ENCODE results near the gene TPRKB.
"Not testable (repeated sequence)": the region's sequence is repeated elsewhere in the genome, so short reads cannot be mapped to it uniquely, and the experiment has no call there.

The TPRKB gene

GRCh38 chr2:73718421-73718820 is 18.7 kb downstream of the TPRKB start:
- H3K18ac ChIP-seq (ENCODE audit: low read length) = no peak overlapping the region
- no peak overlapping the region for H3K4me3 ChIP-seq (ENCODE audit: low read depth, low read length)
- no peak overlapping the region for H3K14ac ChIP-seq (ENCODE audit: low read length)
- H3K9ac ChIP-seq (ENCODE audit: low read length) = no peak overlapping the region
- no peaks in the 10 kb centered on the region for H3K4me1 ChIP-seq (ENCODE audit: control insufficient read depth in 1 of 2, insufficient read depth in 2 of 2, low read length in 2 of 2)
- no CpG with 5 or more reads among the region's 6 CpGs for WGBS (ENCODE audit: extremely low coverage, insufficient coverage, insufficient read length)
- no peak overlapping the region for H2BK5ac ChIP-seq (ENCODE audit: low read depth, low read length, poor library complexity)
- no peak overlapping the region for H3K27ac ChIP-seq (ENCODE audit: low read depth, low read length)
- H4K12ac ChIP-seq (ENCODE audit: low read depth, low read length) = no peak overlapping the region
- no peak overlapping the region for H3K23ac ChIP-seq (ENCODE audit: low read length)
- no peak overlapping the region for H2AFZ ChIP-seq (ENCODE audit: insufficient read depth, low read length, poor library complexity)
- H3K27me3 ChIP-seq (ENCODE audit: insufficient read depth, low read length) = no peaks in the 10 kb centered on the region
- H2BK120ac ChIP-seq (ENCODE audit: insufficient read depth, low read length, poor library complexity) = no peak overlapping the region
- no peaks in the 10 kb centered on the region for H3K79me1 ChIP-seq (ENCODE audit: low read length)
- no peak for DNase-seq
- H3K9me3 ChIP-seq (ENCODE audit: insufficient read depth, low read depth, low read length) = peaks cover 11% of the 10 kb centered on the region
- no peak overlapping the region for H4K91ac ChIP-seq (ENCODE audit: low read depth, low read length)
- no peak overlapping the region for H4K8ac ChIP-seq (ENCODE audit: low read depth, low read length)
- no peaks in the 10 kb centered on the region for H3K36me3 ChIP-seq (ENCODE audit: control insufficient read depth in 1 of 2, insufficient read depth in 2 of 2, low read length in 2 of 2)
- no peak overlapping the region for H3K4me2 ChIP-seq (ENCODE audit: low read length)
- no peak overlapping the region for H2AK5ac ChIP-seq (ENCODE audit: low read length)
- H3K79me2 ChIP-seq (ENCODE audit: control insufficient read depth, insufficient read depth, low read length, poor library complexity) = no peaks in the 10 kb centered on the region
- H2BK12ac ChIP-seq (ENCODE audit: low read length) = no peak overlapping the region
- no peak overlapping the region for H3K4ac ChIP-seq (ENCODE audit: low read depth, low read length)

- not testable (repeated sequence) for H3K18ac ChIP-seq (ENCODE audit: low read length); DNase-seq; H3K4me3 ChIP-seq (ENCODE audit: low read depth, low read length); H2BK5ac ChIP-seq (ENCODE audit: low read depth, low read length, poor library complexity); H2AK5ac ChIP-seq (ENCODE audit: low read length); H3K23ac ChIP-seq (ENCODE audit: low read length); H4K91ac ChIP-seq (ENCODE audit: low read depth, low read length); H3K36me3 ChIP-seq (ENCODE audit: control insufficient read depth in 1 of 2, insufficient read depth in 2 of 2, low read length in 2 of 2); H3K14ac ChIP-seq (ENCODE audit: low read length); H3K79me1 ChIP-seq (ENCODE audit: low read length); H3K9ac ChIP-seq (ENCODE audit: low read length); H4K12ac ChIP-seq (ENCODE audit: low read depth, low read length); H3K4ac ChIP-seq (ENCODE audit: low read depth, low read length); H3K79me2 ChIP-seq (ENCODE audit: control insufficient read depth, insufficient read depth, low read length, poor library complexity); H2AFZ ChIP-seq (ENCODE audit: insufficient read depth, low read length, poor library complexity); H2BK120ac ChIP-seq (ENCODE audit: insufficient read depth, low read length, poor library complexity); H3K4me1 ChIP-seq (ENCODE audit: control insufficient read depth in 1 of 2, insufficient read depth in 2 of 2, low read length in 2 of 2); H3K27me3 ChIP-seq (ENCODE audit: insufficient read depth, low read length); H4K8ac ChIP-seq (ENCODE audit: low read depth, low read length); H3K4me2 ChIP-seq (ENCODE audit: low read length); H3K27ac ChIP-seq (ENCODE audit: low read depth, low read length); H2BK12ac ChIP-seq (ENCODE audit: low read length)
- H3K9me3 ChIP-seq (ENCODE audit: insufficient read depth, low read depth, low read length) = peaks cover 11% of the 10 kb centered on the region
- no CpG with 5 or more reads among the region's 4 CpGs for WGBS (ENCODE audit: extremely low coverage, insufficient coverage, insufficient read length)
Observed at GRCh38 chr2:73717695-73718094, 19.4 kb downstream of the TPRKB start.

GRCh38 chr2:73717251-73717606 is 19.9 kb downstream of the TPRKB start:
- H2AFZ ChIP-seq (ENCODE audit: insufficient read depth, low read length, poor library complexity) = no peak overlapping the region
- H3K4me2 ChIP-seq (ENCODE audit: low read length) = no peak overlapping the region
- H4K8ac ChIP-seq (ENCODE audit: low read depth, low read length) = no peak overlapping the region
- no peaks in the 10 kb centered on the region for H3K4me1 ChIP-seq (ENCODE audit: control insufficient read depth in 1 of 2, insufficient read depth in 2 of 2, low read length in 2 of 2)
- H4K12ac ChIP-seq (ENCODE audit: low read depth, low read length) = no peak overlapping the region
- no peak overlapping the region for H3K27ac ChIP-seq (ENCODE audit: low read depth, low read length)
- no peaks in the 10 kb centered on the region for H3K27me3 ChIP-seq (ENCODE audit: insufficient read depth, low read length)
- H3K9me3 ChIP-seq (ENCODE audit: insufficient read depth, low read depth, low read length) = peaks cover 11% of the 10 kb centered on the region
- H3K23ac ChIP-seq (ENCODE audit: low read length) = no peak overlapping the region
- no peak overlapping the region for H3K9ac ChIP-seq (ENCODE audit: low read length)
- H4K91ac ChIP-seq (ENCODE audit: low read depth, low read length) = no peak overlapping the region
- no peaks in the 10 kb centered on the region for H3K79me1 ChIP-seq (ENCODE audit: low read length)
- no peaks in the 10 kb centered on the region for H3K36me3 ChIP-seq (ENCODE audit: control insufficient read depth in 1 of 2, insufficient read depth in 2 of 2, low read length in 2 of 2)
- H2BK120ac ChIP-seq (ENCODE audit: insufficient read depth, low read length, poor library complexity) = no peak overlapping the region
- DNase-seq = no peak
- H3K4ac ChIP-seq (ENCODE audit: low read depth, low read length) = no peak overlapping the region
- no peak overlapping the region for H3K14ac ChIP-seq (ENCODE audit: low read length)
- H3K18ac ChIP-seq (ENCODE audit: low read length) = no peak overlapping the region
- H3K79me2 ChIP-seq (ENCODE audit: control insufficient read depth, insufficient read depth, low read length, poor library complexity) = no peaks in the 10 kb centered on the region
- H3K4me3 ChIP-seq (ENCODE audit: low read depth, low read length) = no peak overlapping the region
- no peak overlapping the region for H2BK5ac ChIP-seq (ENCODE audit: low read depth, low read length, poor library complexity)
- H2AK5ac ChIP-seq (ENCODE audit: low read length) = no peak overlapping the region
- no peak overlapping the region for H2BK12ac ChIP-seq (ENCODE audit: low read length)

- no peak overlapping the region for H3K9ac ChIP-seq (ENCODE audit: low read length)
- H2BK12ac ChIP-seq (ENCODE audit: low read length) = no peak overlapping the region
- no peak overlapping the region for H3K23ac ChIP-seq (ENCODE audit: low read length)
- H3K27ac ChIP-seq (ENCODE audit: low read depth, low read length) = no peak overlapping the region
- no peak overlapping the region for H2AK5ac ChIP-seq (ENCODE audit: low read length)
- H3K4ac ChIP-seq (ENCODE audit: low read depth, low read length) = no peak overlapping the region
- H2AFZ ChIP-seq (ENCODE audit: insufficient read depth, low read length, poor library complexity) = no peak overlapping the region
- H3K18ac ChIP-seq (ENCODE audit: low read length) = no peak overlapping the region
- no peak overlapping the region for H2BK5ac ChIP-seq (ENCODE audit: low read depth, low read length, poor library complexity)
- H3K4me1 ChIP-seq (ENCODE audit: control insufficient read depth in 1 of 2, insufficient read depth in 2 of 2, low read length in 2 of 2) = no peaks in the 10 kb centered on the region
- no peak overlapping the region for H4K12ac ChIP-seq (ENCODE audit: low read depth, low read length)
- no peak overlapping the region for H4K8ac ChIP-seq (ENCODE audit: low read depth, low read length)
- no peaks in the 10 kb centered on the region for H3K79me1 ChIP-seq (ENCODE audit: low read length)
- no peak overlapping the region for H3K4me3 ChIP-seq (ENCODE audit: low read depth, low read length)
- no peak overlapping the region for H4K91ac ChIP-seq (ENCODE audit: low read depth, low read length)
- H3K79me2 ChIP-seq (ENCODE audit: control insufficient read depth, insufficient read depth, low read length, poor library complexity) = no peaks in the 10 kb centered on the region
- no CpG with 5 or more reads among the region's 8 CpGs for WGBS (ENCODE audit: extremely low coverage, insufficient coverage, insufficient read length)
- H3K36me3 ChIP-seq (ENCODE audit: control insufficient read depth in 1 of 2, insufficient read depth in 2 of 2, low read length in 2 of 2) = no peaks in the 10 kb centered on the region
- no peak overlapping the region for H3K14ac ChIP-seq (ENCODE audit: low read length)
- H2BK120ac ChIP-seq (ENCODE audit: insufficient read depth, low read length, poor library complexity) = no peak overlapping the region
- H3K9me3 ChIP-seq (ENCODE audit: insufficient read depth, low read depth, low read length) = peaks cover 8% of the 10 kb centered on the region
- H3K27me3 ChIP-seq (ENCODE audit: insufficient read depth, low read length) = no peaks in the 10 kb centered on the region
- DNase-seq = no peak
- H3K4me2 ChIP-seq (ENCODE audit: low read length) = no peak overlapping the region
Observed at GRCh38 chr2:73716543-73717250, 20.4 kb downstream of the TPRKB start.
